ENCODE data around the gene TMC1. TPM values are rescaled to one million over a fixed set of nuclear protein-coding genes. Genes with fewer than 3 reads are reported as not detected.
"Not testable (repeated sequence)": the region's sequence is repeated elsewhere in the genome, so short reads cannot be mapped to it uniquely, and the experiment has no call there.

The TMC1 gene
- polyA plus RNA-seq, 3 donors: 0.55 to 0.94 (median 0.71) TPM

DNA sequence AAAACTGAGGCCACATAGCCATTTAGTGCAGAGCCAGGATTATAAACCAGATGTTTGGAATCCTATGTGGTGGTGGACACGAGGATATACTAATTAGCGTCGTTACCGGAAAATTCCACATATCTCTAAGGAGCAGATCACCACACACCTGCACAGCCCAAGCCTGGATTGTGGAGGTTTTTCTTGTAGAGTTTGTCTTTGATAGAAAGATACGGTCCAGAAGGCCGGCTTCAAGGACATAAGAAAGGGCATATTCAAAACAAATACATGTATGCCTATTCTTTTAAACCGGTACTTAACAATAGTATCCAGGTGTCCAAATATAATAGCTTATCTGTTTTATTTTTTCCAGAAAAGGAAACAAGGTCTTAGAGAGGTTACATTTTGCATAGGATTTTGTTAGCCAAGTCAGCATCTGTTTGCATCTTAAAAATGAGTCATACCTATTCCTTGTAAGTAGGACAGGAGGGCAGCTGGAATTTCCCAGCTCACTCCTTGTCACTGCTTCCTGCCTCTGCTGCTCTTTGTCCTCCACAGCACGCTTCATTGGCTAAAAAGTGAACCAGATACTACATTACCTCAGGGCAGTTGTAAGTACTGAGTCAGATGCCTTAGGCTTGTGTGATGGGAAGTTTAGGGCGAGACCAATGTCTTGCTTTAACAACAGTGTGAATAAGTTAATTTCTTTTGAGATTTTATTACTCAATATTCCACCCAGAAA lies 3.6 kb downstream of the TMC1 start:
- DNase-seq (ENCODE audit: low read depth in 3 of 3, low spot score in 2 of 3): peak in 1 of 3 donors; percentile 50

DNA sequence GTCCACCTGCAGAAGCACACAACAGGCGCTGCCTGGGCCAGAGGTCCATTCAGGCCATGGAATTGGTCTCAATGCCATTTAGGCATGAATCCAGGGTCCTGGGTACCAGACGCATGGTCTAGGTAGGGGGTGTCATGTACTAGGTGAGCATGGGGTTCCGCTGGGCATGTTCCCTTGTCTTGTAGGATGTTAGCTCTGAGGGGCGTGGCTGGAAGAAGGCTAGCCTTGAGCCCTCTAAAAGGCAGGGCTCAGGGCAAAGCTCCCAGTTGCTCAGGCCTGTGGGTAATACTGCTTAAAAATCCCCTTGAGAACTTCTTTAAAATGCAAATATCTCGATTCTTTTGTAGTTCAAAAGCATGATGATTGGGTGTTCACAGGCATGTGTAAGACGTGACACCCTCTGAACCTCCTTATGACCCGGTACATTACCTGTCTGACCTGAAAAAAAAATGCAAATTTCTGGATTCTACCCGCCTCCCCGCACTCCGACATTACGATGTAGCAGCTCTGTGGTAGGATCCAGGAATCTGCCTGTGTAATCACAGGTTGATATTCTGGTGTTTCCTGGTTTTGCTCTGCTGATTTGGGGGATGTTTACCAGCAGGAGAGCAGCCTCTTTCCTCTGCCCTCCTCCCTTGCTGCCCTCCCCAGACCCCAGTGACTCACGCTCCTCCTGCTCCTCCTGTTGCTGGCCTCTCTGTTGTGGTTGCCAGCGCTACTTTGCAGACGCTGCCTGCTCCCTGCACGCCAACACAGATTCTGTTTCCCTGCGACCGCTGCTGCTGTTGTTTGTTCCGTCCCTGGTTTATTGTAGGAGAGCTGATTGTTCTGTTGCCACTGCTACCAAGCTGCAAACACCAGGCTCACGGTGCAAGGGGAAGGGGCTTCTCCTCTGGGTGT lies 5.7 kb downstream of the TMC1 start:
- peak in 2 of 3 donors; percentile 52 to 61 for DNase-seq (ENCODE audit: low read depth in 3 of 3, low spot score in 2 of 3)

DNA sequence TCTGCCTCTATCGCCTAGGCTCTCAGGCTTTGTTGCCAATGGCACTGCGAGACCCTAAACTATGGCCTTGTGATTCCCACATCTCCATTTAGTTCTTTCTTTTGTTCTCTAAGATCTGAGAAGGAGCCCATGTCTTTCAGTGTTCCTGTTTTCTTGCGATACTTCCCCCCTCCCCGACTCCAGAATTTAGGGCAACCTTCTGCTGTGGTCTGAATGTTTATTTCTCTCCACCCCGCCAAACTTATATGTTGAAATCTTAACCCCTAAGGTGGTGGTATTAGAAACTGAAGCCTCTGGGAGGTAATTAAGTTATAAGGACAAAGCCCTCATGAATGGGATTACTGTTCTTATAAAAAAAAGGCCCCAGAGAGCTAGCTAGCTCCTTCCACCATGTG lies 6.4 kb downstream of the TMC1 start:
- no peak for DNase-seq (ENCODE audit: low read depth in 3 of 3, low spot score in 2 of 3)

DNA sequence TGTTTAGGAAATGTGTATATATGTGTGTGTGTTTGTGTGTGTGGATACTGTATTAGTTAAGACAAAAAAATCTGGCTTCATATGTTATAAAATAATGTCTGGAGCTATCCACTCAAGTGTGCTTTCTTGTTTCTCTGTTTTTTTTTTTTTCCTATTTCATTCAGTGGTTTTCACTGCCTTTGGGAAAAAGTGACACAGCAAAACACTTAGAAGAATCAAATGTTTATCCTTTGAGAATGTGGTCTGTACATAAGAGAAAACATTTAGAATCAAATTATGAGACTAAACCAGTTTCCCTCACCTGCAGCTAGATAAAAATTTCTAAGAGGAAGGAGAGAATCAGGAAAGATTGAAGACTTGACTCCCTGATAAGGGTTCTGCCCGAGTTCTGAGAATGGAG lies 8.1 kb downstream of the TMC1 start:
- no peak for DNase-seq (ENCODE audit: low read depth in 3 of 3, low spot score in 2 of 3)

DNA sequence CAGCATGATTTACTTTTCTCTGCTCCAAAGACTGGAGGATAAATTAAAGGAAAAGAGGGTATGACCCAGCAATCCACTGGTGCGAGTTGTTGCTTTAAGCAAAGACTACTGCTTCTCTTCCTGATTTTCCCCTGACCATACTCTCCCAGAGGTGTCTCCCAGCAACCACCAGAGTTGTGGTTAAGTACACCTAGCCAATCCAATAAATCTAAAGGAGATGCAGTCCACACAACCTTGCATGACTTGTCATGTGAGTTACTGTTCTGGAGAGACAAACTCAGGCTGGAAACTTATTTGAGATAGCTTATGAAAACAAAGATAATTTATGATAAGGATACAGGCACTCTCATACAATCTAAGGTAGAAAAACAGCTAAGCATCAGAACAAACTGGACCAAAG lies 11.9 kb downstream of the TMC1 start:
- no peak for DNase-seq (ENCODE audit: low read depth in 3 of 3, low spot score in 2 of 3)

DNA sequence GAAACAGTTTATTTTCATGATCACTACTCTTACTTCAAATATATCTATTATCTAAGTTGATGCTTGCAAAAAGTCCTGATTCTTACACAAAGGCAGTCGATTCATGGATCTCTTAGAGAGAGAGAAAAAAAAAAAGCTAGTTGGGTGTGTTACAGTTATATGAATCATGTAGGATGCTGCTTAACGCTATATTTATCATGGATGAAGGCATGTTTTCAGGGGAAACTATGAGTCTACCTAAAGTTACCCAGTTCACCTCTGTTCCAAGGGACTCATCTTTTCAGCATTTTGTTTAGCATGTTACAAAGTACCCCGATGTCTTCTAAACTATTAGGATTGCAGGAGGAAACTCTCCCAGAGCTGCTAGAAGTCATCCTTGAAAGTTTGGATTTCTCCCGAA lies 13.5 kb downstream of the TMC1 start:
- no peak for DNase-seq (ENCODE audit: low read depth in 3 of 3, low spot score in 2 of 3)

DNA sequence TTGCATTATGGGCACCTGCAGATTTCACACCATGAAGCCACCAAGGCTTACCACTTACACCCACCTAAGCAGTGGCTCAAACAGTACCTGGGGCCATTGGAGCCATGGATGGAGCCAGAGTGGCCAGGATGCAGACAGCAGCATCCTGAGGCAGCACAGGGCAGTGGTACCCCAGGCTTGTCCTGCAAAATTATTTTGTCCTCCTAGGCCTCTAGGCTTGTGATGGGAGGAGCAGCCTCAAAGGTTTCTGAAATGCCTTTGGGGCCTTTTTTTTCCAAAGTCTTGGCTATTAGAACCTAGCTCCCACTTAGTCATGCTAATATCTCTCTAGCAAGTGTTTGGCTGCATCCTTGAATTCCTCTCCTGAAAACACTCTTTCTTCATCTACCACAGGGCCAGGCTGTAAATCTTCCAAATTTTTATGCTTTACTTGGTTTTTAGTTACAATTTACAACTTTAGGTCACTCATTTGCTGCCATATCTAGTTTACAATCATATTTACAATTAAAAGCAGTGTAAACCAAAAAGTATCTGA lies 15.7 kb downstream of the TMC1 start:
- no peak for DNase-seq (ENCODE audit: low read depth in 3 of 3, low spot score in 2 of 3)

DNA sequence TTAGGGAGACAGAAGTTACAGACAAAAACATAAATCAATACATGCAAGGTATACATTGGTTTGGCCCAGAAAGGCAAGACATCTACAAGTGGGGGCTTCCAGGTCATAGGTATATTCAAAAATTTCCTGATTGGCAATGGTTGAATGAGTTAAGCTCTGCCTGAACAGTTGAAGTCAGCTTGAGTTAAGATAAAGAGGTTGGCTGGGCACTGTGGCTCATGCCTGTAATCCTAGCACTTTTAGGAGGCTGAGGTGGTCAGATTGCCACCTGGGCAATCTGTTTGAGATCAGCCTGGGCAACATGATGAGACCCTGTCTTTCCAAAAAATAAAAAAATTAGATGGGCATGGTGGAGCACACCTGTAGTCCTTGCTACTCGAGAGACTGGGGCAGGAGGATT lies 16.3 kb downstream of the TMC1 start:
- DNase-seq (ENCODE audit: low read depth in 3 of 3, low spot score in 2 of 3): no peak

DNA sequence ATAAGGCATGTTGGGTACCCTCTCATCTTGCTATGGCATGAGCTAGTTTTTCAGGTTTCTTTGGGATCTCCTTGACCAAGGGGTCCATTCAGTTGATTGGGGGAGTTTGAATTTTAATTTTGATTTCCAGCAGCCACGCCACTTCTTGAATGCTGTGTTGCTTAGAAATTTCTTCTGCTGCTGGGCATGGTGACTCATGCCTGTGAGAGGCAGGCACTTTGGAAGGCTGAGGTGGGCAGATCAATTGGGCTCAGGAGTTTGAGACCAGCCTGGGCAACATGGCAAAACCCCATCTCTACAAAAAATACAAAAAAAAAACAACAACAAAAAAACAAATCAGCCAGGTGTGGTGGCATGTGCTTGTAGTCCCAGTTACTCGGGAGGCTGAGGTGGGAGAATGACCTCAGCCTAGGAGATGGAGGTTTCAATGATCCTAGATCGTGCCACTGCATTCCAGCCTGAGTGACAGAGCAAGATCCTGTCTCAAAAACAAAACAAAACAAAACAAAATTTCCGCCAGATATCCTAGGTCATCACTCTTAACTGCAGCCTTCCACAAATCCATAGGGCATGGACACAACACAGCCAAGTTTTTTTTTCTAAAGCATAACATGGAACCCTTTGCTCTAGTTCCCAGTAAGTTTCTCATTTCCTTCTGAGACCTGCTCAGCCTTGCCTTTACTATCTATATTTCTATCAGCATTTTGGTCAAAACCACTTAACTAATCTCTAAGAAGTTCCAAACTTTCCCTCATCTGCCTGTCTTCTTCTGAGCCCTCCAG lies 17.7 kb downstream of the TMC1 start:
- no peak for DNase-seq (ENCODE audit: low read depth in 3 of 3, low spot score in 2 of 3)

DNA sequence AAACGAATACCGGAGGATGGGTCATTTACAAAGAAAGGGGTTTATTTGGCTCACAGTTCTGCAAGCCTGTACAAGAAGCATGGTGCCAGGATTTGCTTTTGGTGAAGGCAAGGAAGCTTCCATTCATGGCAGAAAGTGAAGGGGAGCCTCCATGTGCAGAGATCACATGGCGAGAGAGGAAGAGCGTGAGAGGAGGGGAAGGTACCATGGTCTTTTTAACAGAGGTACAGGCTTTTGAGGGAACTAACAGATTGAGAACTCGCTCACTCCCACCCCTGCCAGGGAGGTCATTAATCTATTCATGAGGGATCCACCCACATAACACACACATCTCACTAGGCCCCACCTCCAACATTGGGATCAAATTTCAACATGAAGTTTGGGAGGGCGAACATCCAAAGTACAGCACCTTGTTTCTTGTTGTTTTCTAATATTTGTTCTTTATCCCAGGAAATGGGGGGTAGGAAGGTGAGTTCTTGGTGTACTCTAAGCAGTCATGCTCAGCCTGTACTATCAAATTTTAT lies 18.5 kb downstream of the TMC1 start:
- no peak for DNase-seq (ENCODE audit: low read depth in 3 of 3, low spot score in 2 of 3)

DNA sequence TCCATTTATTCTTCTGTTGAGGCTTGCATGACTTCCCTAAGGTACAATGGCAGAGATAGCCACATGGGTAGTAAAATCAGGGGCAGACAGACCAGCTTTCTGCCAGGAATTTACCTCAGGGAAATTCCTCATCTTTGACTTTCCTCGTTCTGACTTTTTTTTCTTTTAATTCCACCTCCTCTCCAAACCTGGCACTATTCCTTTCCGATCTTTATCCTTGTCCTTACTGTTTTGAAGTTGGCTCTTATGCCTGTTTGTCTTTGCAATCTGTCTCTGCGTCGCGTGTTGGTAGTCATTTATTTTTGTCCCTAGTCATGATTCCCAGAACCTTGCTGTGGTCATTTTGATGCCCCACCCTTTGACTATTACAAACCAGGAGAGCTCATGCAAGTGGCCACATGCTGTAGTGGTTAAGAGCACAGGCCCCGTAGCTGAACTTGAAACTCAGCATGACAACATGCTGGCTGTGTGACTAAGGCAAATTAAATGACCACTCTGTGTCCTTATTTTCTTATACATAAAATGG lies 19.0 kb downstream of the TMC1 start:
- DNase-seq (ENCODE audit: low read depth in 3 of 3, low spot score in 2 of 3): no peak

DNA sequence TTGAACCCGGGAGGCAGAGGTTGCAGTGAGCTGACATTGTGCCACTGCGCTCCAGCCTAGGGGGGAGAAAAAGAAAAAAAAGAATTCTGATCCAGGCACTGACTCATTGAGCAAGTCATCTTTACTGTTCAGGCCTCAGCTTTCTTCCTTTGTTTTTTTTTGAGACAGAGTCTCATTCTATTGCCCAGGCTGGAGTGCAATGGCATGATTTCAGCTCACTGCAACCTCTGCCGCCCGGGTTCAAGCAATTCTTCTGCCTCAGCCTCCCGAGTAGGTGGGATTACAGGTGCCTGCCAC lies 21.1 kb downstream of the TMC1 start:
- not testable (repeated sequence) for DNase-seq (ENCODE audit: low read depth in 3 of 3, low spot score in 2 of 3)

DNA sequence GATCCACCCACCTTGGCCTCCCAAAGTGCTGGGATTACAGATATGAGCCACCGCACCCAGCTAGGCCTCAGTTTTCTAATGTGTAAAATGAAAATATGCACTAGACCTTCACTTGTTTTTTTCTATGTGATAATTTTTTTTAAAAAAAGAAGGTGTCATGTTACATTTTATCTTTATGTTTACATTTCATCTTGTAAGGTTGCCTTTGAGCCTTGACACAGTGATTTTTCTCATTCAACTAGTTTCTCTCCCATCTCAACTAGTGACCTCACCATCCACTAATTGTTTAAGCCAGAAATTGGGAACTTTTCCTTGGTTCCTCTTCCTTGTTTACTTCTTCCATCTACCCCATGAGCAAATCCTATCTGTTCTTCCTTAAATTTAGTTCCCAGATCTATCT lies 21.5 kb downstream of the TMC1 start:
- DNase-seq (ENCODE audit: low read depth in 3 of 3, low spot score in 2 of 3): no peak

DNA sequence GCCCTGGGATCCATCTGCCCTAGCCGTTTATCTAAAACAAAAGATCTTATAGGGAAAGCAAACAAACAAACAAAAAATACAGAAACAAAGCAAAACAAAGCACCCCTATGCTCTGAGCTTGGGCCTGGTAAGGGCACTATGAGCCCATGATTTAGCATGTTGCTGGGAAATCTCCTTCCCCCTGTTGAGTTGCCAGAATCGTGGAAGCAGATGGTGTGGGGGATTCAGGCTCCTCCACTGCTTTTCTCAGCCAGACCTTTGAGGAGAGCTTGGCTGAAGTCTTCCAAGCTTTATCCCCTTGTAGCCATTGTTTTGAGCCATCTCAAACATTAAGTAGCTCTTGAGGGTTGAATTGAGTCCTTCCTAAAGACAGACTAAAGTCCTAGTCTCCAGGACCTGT lies 29.9 kb downstream of the TMC1 start:
- DNase-seq (ENCODE audit: low read depth in 3 of 3, low spot score in 2 of 3): no peak

DNA sequence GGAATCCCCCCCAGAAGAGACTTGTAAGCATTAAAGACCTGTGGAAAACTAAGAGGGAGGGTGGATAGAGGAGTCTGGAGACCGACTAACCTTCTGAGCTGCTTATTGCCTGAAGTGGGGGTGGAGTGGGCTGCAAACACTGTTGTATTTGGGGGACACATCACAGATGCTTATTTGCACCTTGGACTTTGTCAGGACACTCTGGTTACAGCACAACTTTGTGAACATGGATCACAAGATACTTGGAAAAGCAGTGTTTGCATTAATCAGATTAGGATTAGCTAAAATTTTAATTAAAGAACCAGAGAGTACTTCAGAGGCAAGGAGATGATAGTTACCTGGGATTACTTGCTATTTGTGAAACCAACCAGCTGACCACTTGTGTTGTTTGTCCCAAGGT lies 30.9 kb downstream of the TMC1 start:
- DNase-seq (ENCODE audit: low read depth in 3 of 3, low spot score in 2 of 3): no peak

DNA sequence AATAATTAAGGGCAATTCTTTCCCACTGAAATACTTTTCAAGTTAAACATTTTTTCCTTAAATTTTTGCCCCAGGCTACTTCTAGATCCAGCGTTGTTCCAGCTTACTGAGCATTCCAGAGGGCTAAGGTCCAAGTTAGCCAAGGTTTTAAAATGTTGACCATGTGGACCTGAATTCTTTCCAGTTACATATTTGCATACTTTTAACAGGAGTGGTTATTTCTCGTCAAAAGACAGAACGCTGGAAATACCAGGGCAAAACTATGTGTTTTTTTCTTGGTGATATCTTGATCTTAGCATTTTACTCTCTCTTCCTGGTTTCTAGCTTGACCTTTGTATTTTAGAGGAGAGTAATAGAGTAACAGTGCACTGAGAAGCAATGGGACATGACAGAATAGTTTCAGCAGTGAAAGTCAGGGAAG lies 32.8 kb downstream of the TMC1 start:
- no peak for DNase-seq (ENCODE audit: low read depth in 3 of 3, low spot score in 2 of 3)

DNA sequence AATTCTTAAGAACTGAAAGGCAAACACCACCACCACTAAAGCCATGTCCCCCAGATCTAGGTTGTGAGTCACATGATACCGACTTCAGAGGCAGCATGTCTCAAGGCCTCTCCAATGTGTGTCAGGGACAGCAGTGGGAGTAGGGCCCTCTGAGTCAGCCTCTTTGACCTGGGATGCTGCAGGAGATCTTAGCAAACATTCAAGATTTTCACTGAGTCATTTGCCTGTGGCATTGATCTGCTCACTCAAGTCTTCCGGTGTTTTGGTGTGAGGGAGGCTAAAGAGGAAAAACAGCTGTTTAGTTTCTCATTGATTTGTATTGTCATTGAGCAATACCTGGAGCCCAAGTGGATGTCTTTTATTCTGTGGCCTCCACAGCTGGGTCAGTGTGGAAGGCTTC lies 36.1 kb downstream of the TMC1 start:
- no peak for DNase-seq (ENCODE audit: low read depth in 3 of 3, low spot score in 2 of 3)

DNA sequence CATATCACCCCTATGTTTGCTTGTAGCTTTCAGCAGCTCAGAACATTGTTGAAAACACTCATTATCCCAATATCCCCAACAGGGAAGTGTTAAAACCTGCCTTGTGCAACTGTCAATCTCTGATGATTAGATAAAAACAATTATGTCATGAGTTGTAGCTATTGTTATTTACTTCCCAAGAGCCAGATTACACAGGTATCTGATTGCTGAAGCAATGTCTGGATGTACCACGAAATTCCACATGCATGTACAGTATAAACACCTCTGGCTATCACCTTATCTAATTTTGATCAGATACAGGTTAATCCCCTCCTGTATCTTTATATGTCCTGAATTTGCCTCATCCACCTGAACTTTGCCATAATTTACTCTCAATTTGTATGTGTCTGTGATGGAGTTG lies 38.7 kb downstream of the TMC1 start:
- DNase-seq (ENCODE audit: low read depth in 3 of 3, low spot score in 2 of 3): no peak

DNA sequence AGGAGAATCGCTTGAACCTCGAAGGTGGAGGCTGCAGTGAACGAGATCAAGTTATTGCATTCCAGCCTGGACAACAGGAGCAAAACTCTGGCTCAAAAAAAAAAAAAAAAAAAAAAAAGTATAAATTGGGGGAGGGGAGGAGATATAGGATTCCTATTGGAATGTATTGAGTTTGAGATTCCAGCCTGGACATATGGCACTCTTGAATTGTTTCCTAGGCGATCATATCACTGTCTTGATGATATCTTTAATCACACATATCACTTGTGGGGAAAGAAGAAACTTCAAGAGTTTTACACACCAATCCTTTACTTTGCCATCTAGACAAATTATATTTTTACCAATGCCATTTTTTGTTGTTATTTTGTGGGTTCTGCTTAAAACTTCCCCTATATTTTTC lies 42.4 kb downstream of the TMC1 start:
- no peak for DNase-seq (ENCODE audit: low read depth in 3 of 3, low spot score in 2 of 3)

DNA sequence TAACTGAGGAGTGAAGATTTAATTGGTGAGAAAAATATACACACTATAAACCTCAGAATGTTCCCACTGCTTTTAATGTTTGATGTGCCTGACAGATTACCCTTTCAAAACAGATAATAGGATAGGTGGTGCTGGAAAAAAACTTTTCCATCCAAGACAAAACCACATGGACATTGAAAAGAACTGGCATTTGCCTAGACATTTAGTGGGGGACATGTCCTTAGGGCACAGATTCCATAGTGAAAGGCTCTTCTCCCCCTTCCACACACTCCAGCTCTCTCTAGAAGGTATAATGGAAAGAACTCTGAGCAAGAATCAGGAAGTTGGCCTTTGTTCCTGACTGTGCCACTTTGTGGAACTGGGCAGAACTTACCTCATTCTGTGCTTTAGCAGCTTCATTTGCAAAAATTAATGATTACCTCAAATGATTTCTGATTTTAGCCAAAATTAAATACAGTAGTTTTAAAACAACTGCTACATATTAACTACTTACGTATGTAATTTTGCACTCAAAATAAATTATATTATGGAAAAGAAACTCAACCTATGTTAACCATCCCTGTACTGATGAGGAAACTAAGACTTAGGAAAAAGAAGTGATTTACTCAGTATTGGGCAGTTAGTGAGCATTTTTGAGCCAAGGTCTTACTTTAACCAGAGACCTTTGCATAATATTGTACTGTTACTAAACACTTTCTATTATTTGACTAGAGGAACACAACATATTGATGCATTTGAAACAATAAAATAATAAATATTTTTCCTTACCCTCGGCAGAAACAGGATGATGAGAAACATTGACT lies 43.3 kb downstream of the TMC1 start:
- no peak for DNase-seq (ENCODE audit: low read depth in 3 of 3, low spot score in 2 of 3)
